Stimulated activated CD4-positive, alpha-beta T cell treated with anti-CD3 and anti-CD28 coated beads, Interleukin-1b, Interleukin-23, amount 100 ng/mL, for 24 hours (primary cell): ENCODE data around the gene SLC44A1.
"Not testable (repeated sequence)": the region's sequence is repeated elsewhere in the genome, so short reads cannot be mapped to it uniquely, and the experiment has no call there.

Source experiments
- DNase-seq, 4 experiments: peaks; one replicate each; pipeline ENCODE4 v3.0.0-alpha.2; 2020; ENCODE audit warnings: low read depth in 4 of 4, low spot score in 1 of 4

The SLC44A1 gene

DNA sequence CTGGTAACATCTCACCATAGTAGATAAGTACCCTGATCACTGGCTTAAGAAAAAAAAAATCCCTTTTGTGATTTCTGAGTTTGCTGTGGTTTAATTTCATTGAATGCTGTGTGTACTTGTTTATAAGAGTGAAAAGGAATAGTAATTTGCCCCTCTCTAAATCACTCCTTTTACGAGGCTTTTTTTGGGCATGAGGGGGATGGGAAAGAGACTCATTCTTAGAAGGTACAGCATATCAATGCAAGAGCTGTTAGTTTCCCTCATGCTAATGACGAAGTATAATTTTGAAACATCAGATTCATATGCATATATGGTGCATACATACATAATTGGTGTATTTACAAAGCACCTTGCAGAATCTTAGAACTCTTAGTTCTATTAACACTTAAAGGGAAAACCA lies 2.4 kb upstream of the SLC44A1 start:
- DNase-seq, result no peak

DNA sequence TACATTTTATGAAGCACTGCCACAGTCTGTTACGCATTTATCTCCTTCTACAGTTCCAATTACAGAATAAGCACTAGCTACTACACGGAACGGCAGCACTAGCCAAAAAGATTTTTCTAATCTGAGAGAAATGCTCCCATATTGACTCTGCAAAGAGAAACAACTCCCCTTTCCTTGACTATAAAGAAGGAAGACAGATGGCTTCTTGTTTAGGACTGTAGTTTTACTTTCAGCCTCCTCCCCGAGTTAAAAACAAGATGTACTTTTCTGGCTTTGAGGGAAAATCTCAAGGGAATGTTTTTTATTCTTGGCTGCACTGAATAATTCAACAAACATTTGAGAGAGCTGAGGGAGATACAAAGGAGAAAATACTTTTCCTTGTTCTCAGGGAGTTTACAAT lies 1.9 kb upstream of the SLC44A1 start:
- DNase-seq, result no peak

DNA sequence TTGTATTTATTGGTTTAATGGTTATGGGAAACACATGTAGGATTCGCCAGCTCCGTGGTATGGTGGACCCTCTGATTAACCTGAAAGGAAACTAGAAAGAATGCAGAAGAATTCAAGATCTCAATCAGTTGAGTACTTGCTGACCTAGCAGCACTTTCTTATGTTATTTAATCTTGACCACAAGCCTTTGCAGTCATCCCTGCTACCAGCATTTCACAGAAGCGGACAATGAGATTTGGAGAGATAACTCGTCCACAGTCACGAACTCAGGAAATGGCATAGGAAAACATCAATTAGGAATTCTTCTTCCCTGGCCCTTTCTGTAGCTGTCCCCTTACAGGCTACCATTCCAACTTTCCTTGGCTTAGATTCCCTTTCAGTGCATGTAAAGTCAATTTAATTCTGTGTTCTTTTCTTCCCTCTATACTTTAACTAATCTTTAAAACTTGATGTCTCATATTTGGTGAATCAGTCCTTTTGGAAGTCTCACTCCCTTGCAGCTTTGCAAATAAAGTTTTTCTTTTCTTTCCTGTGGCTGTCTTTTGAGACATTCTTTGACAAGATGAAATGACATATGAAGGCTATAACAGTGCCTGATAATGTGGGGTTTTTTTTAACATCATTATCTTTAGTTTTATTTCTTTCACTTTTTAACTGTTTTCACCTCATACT lies 1.3 kb upstream of the SLC44A1 start:
- no peak for DNase-seq

DNA sequence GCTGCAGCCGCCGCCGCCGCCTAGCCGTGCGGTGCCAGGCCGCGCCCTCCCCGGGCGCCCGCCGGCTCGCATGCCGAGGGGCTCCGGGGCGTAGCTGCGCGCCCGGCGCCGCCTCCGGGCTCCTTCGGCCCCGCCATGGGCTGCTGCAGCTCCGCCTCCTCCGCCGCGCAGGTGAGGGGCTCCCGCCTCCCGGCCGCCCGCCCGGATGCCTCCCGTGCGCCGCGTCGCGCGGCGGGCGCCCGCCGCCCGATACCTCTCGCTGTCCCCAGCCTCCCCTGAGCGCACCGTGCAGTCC lies 230 bp downstream of the SLC44A1 start:
- DNase-seq, result peak in 1 of 4 experiments; percentile 34

DNA sequence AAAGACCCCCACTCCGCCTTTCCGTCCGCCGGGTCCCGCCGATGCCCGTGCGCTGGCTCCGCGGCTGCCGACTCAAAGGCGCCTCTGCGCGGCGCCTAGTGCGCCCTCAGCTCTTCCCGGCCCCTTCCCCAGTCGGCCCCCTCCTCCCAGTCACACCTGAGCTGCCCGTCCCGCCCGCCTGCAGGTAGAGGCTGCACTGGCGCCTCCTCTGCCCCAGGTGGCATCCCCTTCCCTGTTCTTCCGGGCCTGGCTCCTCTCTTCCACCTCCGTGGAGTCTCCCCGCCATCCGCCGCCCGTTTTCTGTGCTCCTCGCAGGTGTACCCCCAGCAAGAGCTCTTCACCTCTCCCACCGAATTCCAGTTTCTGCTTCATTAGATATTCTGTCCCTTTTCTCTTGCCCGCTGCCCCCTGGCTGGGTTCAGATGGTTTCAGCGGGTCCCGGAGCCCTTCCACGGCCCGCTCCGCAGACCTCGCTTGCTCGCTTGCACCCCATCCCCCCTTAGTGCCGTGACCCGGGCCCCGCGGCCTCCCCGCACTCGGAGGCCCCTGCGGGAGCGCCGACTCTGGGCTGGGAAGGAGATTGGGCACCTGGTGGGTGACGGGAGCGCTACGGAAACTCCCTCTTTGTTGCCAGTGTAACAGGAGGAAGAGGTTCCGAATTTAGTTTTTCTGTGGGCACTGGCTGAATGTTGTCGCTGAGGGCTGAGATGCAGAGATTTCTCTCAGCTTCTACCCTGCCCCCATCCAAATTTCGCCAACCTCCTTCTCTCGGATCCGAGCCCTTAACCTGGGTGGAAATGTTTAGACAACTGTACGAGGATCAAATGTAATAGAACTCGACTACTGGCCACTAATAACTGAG lies 809 bp downstream of the SLC44A1 start:
- DNase-seq, result peak; percentile 1 to 21 (median 12)

DNA sequence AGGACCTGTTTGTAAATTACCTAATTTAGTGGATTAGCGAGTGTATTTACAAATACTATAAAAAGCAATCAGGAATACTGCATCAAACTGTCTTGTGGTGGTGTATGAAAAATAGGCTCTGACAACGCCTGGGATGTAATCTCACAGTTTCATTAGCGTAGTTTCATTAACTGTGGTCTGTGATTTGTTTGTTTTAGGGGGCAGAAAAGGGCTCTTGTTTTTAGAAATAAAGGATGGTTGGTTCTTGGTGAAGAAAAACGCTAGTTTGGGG lies 1.4 kb downstream of the SLC44A1 start:
- no peak for DNase-seq

DNA sequence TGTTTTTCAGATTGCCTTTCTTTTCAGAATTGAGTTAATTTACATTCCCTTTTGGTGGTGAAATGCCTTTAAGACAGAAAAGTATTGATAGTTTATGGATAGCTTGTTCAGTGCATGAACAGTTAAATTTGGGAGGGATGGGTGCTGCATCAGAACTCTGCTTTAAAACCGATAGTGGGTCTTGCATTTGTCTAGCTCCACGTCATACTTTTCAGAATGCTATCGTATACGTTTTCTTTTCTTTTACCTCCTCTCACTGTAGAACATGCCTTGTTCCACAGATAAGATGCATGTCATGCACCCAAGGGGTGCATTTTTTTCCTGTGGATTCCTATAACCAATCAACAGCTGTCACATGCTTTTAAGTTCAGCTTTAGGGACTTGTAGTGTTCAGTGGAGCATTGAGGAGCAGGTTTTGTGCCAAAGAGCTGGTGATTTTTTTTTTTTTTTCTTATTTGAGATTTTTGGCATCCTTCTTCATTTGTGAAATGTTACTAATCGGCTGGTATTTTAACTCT lies 2.3 kb downstream of the SLC44A1 start:
- DNase-seq, result no peak

DNA sequence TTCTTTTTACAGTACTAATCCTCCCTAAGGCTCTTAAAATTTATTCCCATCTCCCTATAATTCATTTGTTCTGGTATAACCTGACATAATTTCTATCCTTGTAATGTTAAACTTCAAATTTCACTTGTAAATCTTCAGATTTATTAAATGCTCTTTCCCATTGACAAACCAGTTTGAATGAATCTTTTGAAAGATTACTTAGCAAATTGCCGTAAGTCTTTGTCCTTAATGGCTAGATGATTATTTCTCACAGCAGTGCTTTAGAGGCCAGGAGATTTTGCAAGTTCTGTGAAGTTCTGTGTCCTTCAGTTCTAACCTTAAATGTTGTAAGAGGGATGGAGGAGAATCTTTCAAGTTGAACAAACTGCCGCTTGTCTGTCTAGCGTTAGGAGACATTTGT lies 4.2 kb downstream of the SLC44A1 start:
- no peak for DNase-seq

DNA sequence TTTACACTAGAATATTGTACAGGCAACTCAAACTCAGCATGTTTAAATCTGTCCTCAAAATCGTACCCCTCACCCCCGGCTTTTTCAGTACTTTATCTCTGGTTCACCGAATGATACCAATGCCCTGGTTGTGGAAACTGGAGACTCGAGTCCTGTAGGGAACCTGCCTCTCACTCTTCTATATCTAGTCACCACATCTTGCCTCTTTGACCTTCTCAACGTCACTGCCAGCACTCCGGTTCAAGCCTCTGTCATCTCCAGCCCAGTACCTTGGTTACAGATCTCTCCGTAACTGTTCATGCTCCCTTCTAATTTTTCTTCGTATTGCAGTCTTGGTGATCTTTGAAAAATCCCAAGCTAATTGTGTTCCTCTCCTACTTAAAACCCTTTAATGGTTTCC lies 6.7 kb downstream of the SLC44A1 start:
- no peak for DNase-seq

DNA sequence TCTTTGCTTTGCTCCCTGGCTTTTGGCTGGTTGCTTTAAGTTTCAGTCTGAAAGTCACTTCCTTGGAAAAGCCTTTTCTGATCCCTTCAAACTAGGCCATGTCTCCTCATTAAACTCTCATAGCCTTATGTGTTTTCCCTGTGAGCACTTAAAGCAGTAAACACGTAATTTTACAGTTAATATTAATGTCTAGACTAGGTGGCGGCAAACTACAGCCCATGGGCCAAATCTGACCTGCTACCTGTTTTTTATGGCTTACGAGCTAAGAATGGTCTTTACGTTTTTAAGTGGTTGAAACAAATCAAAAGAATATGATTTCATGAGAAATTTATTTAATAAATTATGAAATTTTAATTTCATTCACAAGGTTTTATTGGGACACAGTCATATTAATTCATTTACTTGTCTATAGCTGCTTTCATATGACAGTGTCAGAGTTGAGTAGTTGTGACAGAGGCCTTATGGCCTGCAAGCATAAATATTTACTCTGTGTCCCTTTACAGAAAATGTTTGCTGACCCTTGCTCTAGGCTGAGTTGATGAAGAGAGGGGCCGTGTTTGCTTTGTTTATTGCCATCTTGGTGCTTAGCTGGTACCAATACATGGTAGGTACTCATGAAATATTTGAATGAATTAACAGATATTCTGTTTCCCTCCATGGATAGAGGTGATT lies 7.4 kb downstream of the SLC44A1 start:
- no peak for DNase-seq

DNA sequence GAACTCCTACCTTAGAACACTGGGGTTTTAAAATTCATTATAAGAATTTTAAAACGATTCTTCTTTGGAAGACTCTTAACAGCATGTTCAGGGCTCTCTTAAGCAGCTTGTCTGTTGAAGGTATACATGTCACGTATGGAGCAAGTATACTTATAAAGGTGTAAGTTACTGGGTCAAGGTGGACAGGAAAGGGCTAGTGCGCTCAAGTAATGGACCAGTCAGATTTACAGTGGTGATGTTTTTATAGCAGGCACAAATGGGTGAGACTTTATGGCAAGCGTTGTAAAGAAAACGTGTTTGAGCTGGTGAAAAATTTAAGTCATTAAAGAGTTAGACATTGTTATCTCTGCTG lies 7.9 kb downstream of the SLC44A1 start:
- DNase-seq, result no peak

DNA sequence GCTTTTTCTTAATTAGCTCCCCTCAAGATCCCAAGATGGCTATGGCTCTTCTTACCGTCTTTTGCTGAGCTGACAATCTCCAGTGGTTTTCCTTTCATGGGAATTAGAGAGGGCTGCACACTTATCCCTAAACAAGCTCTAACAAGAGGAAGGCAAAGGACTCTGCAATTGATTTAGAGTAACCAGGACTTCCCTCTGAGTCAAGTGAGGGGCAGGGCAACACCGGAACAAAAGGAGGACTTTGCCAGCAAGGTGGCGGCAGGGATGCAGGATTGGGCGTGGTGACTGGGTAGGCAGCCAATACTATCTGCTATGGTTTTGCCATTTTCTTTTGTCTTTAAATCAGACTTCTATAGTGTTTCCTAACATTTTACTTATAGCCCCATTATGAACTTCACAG lies 9.8 kb downstream of the SLC44A1 start:
- no peak for DNase-seq

DNA sequence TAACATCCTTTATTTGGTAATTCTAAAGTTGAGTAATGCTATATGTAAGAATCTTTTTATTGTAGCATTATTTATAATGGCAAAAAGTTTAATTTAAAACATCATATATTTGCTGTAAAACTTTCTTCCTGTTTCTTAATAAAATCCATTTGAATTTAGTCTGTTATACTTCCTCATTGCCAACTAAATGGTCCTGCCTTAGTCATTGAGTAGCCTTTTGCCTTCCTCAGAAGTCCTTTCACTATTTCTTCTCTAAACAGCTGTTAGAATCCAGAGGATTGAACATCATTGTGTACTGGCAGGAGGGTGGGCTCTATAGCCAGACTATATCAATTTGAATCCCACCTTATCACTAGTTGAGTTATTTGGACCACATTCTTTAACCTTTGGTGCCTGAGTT lies 11.0 kb downstream of the SLC44A1 start:
- no peak for DNase-seq

DNA sequence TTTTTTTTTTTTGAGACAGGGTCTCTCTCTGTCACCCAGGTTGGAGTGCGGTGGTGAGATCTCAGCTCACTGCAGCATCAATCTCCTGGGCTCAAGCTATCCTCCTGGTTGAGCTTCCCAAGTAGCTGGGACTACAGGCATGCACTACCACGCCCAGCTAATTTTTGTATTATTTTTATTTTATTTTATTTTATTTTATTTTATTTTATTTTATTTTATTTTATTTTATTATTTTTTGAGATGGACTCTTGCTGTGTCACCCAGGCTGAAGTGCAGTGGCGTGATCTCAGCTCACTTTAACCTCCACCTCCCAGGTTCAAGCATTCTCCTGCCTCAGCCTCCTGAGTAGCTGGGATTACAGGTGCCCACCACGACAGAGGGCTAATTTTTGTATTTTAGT lies 12.1 kb downstream of the SLC44A1 start:
- not testable (repeated sequence) for DNase-seq

DNA sequence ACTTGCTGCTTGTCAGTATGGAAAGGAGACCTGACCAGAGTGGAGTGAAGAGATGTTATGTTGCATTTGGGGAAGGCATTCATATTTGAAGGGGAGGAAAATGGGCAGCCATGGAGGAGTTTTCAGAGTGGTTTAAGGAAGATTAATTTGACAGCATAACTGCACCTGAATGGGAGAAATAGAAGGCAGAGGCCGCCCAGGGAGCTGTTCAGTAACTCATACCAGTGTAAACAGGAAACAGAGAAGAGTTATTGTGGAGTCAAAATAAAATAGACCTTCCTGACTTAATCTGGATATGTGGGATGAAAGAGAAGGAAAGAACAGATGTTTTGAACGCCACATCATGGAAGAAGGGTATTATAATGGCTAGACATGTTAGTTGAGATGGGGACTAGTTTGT lies 13.4 kb downstream of the SLC44A1 start:
- no peak for DNase-seq

DNA sequence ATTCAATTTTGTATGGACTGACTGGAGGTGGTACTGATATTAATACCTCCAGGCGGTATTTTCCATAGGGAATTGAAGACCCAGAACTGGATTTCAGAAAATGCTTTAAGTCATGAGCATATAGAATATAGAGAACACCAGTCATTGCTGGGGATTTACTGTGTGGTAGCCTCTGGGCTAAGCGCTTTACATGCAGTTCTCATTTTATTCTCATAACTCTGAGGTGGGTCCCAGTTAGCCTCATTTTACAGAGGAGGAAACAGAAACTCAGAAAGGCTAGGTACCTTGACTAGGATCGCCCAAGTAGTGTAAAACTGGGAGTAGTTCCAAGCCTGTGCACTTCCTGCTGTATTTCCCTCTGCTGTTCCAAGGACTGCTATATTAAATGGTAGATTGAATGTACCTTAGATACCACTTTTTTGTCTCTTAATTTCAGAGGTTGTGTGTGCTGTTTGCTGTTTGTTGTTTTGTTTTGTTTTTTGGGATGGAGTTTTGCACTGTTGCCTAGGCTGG lies 13.8 kb downstream of the SLC44A1 start:
- no peak for DNase-seq

DNA sequence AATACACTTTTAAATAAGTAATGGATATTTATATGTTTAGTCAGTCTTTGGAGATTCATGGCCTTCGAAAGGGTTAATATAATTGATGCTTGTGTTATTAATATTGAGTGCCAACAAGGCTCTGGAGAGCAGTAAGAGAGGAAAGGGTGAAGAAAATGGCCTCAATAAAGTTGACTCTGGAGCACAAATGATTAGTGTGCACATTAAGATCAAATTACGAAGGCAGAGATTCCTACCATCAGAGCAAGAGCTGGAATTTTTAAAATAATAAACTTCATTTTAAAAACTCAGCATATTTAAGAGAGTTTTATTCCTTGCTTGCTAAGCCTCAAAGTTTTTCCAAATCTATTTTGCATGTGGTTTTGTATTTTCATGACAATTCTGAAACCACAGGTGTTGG lies 14.8 kb downstream of the SLC44A1 start:
- DNase-seq, result no peak

DNA sequence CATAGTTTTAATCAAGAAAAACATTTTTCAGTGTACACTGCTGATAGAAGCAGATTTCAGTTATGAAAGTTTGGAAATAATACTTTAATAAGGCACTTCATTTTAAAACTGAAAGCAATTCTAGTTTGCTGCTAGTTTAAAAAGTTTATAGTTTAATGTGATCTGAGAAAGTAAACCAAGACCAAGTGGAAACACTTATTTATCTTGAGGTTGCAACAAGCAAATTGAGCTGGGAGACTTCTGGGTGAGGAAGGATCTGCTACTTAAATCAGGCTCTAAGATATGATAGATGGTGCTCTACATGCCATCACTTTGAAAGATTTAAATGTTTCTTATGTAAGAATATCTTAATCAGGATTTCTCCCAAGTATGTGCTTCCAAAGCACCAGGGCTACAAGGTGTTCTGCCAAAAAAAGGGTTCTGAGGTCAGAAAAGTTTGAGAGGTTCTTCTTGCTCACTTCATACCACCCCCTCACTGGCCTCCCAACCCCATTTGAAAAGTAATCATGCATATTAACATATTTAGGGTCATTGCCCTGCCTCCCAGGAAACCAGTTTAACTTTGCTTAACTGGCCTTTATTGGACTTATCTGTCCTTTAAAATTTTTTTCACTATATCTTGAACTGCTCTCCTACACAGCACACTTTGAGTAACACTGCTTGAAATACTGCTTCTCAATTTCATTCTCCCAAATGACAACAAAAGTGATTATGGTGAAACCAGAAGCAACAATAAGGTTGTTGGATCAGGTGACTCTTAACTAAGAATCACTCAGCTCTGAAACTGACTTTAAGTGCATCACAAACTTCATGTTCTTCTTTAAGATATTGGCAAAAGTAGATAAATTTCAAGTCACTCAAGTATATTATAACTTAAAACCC lies 15.5 kb downstream of the SLC44A1 start:
- no peak for DNase-seq

DNA sequence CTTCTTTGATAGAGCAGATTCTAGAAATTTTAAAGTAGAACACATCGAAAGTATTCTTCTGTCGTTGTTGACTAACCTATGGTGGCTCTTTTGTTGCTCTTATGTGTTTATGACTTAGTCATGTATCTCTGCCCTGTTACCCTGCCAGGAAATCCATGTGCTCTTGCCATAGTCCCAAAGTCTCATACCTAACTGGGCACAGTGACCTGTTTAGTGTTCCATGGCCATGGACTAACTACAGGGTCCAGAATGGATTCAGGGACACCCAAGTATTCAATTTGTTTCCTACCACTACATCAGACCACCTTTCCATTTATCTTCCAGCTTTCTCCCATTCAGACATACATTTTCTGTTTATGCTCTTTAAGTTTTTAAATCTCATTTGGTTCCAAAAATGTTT lies 18.0 kb downstream of the SLC44A1 start:
- no peak for DNase-seq

DNA sequence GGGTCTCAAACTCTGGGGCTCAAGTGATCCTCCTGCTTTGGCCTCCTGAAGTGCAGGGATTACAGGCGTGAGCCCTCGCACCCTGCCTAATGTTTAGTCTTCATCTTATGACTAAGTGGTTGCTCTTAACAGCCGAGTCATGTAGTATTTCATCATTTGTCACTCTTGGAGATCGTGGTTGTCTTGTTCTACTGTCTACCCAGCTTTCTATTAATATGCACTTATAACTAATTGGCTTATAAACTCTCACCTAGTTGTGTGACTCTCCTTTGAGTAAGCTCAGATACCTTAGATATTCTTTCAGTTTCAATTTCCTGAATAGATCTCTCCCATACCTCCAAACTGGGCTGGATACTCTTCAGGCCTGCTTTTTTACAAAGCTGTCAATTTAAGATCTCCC lies 19.9 kb downstream of the SLC44A1 start:
- DNase-seq, result no peak

DNA sequence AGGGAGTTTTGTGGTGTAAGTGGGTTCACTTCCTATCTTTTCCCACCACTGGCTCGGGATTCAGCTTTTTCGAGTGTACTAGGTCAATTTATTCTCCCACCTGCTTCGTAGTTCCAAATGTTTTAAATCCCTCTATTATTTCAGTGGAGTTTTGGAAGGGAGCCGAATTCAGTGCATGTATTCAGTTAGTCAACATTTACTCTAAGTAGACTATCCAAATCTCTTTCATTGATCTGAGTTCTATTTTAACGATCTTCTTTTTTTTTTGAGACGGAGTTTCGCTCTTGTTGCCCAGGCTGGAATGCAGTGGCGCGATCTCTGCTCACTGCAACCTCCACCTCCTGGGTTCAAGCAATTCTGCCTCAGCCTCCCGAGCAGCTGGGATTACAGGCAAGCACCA lies 23.8 kb downstream of the SLC44A1 start:
- DNase-seq, result not testable (repeated sequence)
